HG02610 (cell line): ENCODE results near the gene SLC25A23.

Experiments
- ATAC-seq: cut with Tn5 transposase; IDR thresholded peaks from one replicate; pipeline ENCODE4 v1.9.1; 2021; ENCODE audit warnings: mild to moderate bottlenecking, moderate library complexity; ENCODE audit not compliant: unreplicated experiment

Gene SLC25A23

GRCh38 chr19:6481541-6482342 lies 22.1 kb upstream of the SLC25A23 start, which contains the start of gene DENND1C:
DENND1C (minus strand) TSS chr19:6481787; CDS start chr19:6481695, 92 bp downstream.
- peak; percentile 56 for ATAC-seq

- ATAC-seq = peak; percentile 19
These were observed 21.3 kb upstream of the SLC25A23 start for GRCh38 chr19:6480848-6481415.

- no peak for ATAC-seq
These were observed 20.3 kb upstream of the SLC25A23 start for GRCh38 chr19:6479836-6480398.

- no peak for ATAC-seq
These were observed 19.2 kb upstream of the SLC25A23 start for GRCh38 chr19:6478815-6479214.

- ATAC-seq = no peak
These were observed 17.4 kb upstream of the SLC25A23 start for GRCh38 chr19:6476896-6477431.

- ATAC-seq = no peak
These were observed 16.7 kb upstream of the SLC25A23 start for GRCh38 chr19:6476155-6476895.

GRCh38 chr19:6475321-6476108 lies 15.9 kb upstream of the SLC25A23 start:
- no peak for ATAC-seq

- ATAC-seq = no peak
These were observed 14.1 kb upstream of the SLC25A23 start for GRCh38 chr19:6473647-6474046.

- ATAC-seq = no peak
These were observed 13.1 kb upstream of the SLC25A23 start for GRCh38 chr19:6472713-6473112.

GRCh38 chr19:6471076-6471475 lies 11.5 kb upstream of the SLC25A23 start:
- no peak for ATAC-seq

GRCh38 chr19:6470173-6470572 lies 10.6 kb upstream of the SLC25A23 start:
- no peak for ATAC-seq

- no peak for ATAC-seq
These were observed 7.8 kb upstream of the SLC25A23 start for GRCh38 chr19:6467384-6467783.

- ATAC-seq = no peak
These were observed 7.1 kb upstream of the SLC25A23 start for GRCh38 chr19:6466526-6467248.

- no peak for ATAC-seq
These were observed 6.1 kb upstream of the SLC25A23 start for GRCh38 chr19:6465663-6466062.

- ATAC-seq = no peak
These were observed 5.4 kb upstream of the SLC25A23 start for GRCh38 chr19:6465006-6465405.

- ATAC-seq = no peak
These were observed 4.7 kb upstream of the SLC25A23 start, which contains the start of gene CRB3 for GRCh38 chr19:6464070-6464873. CRB3 (plus strand) TSS chr19:6464271; CDS start chr19:6464702, 431 bp downstream.

- peak; percentile 78 for ATAC-seq
These were observed 700 bp upstream of the SLC25A23 start for GRCh38 chr19:6460099-6460884.

- no peak for ATAC-seq
These were observed 814 bp downstream of the SLC25A23 start for GRCh38 chr19:6458695-6459261.
